ENCODE results near the gene AK2. TPM values are rescaled to one million over a fixed set of nuclear protein-coding genes. Genes with fewer than 3 reads are reported as not detected.
"Not testable (repeated sequence)": the region's sequence is repeated elsewhere in the genome, so short reads cannot be mapped to it uniquely, and the experiment has no call there.

AK2 gene
- total RNA-seq, 1 donor from 2014 or later: 134 TPM

GRCh38 chr1:32997381-32997891 lies 39.2 kb downstream of the AK2 start:
- no peaks in the 10 kb centered on the region for H3K27me3 Mint-ChIP-seq (ENCODE audit: low read depth)
- H3K9me3 Mint-ChIP-seq: no peaks in the 10 kb centered on the region
- H3K27ac Mint-ChIP-seq (ENCODE audit: unreplicated experiment): no peak overlapping the region

GRCh38 chr1:32993324-32993636 lies 43.4 kb downstream of the AK2 start:
- H3K9me3 Mint-ChIP-seq; H3K4me3 Mint-ChIP-seq; H3K27ac Mint-ChIP-seq (ENCODE audit: unreplicated experiment); H3K27me3 Mint-ChIP-seq (ENCODE audit: low read depth); H3K36me3 Mint-ChIP-seq (ENCODE audit: low read depth); DNase-seq (ENCODE audit: low read depth, low spot score): not testable (repeated sequence)
- H3K4me1 Mint-ChIP-seq: peaks cover 17% of the 10 kb centered on the region

More at GRCh38 chr1:32997381-32997891, 39.2 kb downstream of the AK2 start:
- Mint-ChIP-seq H3K4me3 (no peak overlapping the region), H3K4me1 (peaks cover 24% of the 10 kb centered on the region), H3K36me3 (ENCODE audit: low read depth) (peaks cover 6% of the 10 kb centered on the region)
- DNase-seq (ENCODE audit: low read depth, low spot score): no peak
- no peak for TF ChIP-seq CTCF (conservative IDR thresholded peaks at IDR 0.05)

- H3K9me3 Mint-ChIP-seq: no peaks in the 10 kb centered on the region
- no peak for DNase-seq (ENCODE audit: low read depth, low spot score)
- peaks cover 12% of the 10 kb centered on the region for H3K4me1 Mint-ChIP-seq
Measured at GRCh38 chr1:32992489-32993323, 44.0 kb downstream of the AK2 start.

GRCh38 chr1:32991819-32992488 lies 44.7 kb downstream of the AK2 start:
- Mint-ChIP-seq H3K27me3 (ENCODE audit: low read depth) (no peaks in the 10 kb centered on the region), H3K36me3 (ENCODE audit: low read depth) (peaks cover 3% of the 10 kb centered on the region), H3K4me1 (peaks cover 12% of the 10 kb centered on the region), H3K4me3 (no peak overlapping the region), H3K27ac (ENCODE audit: unreplicated experiment) (no peak overlapping the region), H3K9me3 (no peaks in the 10 kb centered on the region)
- TF ChIP-seq CTCF (conservative IDR thresholded peaks at IDR 0.05): no peak
- DNase-seq (ENCODE audit: low read depth, low spot score): no peak

More at GRCh38 chr1:32992489-32993323, 44.0 kb downstream of the AK2 start:
- Mint-ChIP-seq H3K27ac (ENCODE audit: unreplicated experiment) (no peak overlapping the region), H3K4me3 (no peak overlapping the region), H3K27me3 (ENCODE audit: low read depth) (no peaks in the 10 kb centered on the region), H3K36me3 (ENCODE audit: low read depth) (peaks cover 3% of the 10 kb centered on the region)
- TF ChIP-seq CTCF (conservative IDR thresholded peaks at IDR 0.05): no peak

- Mint-ChIP-seq H3K4me3 (no peak overlapping the region), H3K27me3 (ENCODE audit: low read depth) (no peaks in the 10 kb centered on the region), H3K9me3 (no peaks in the 10 kb centered on the region), H3K36me3 (ENCODE audit: low read depth) (peaks cover 3% of the 10 kb centered on the region), H3K27ac (ENCODE audit: unreplicated experiment) (no peak overlapping the region), H3K4me1 (peaks cover 8% of the 10 kb centered on the region)
- no peak for TF ChIP-seq CTCF (conservative IDR thresholded peaks at IDR 0.05)
- DNase-seq (ENCODE audit: low read depth, low spot score): no peak
Measured at GRCh38 chr1:32991386-32991785, 45.3 kb downstream of the AK2 start.

GRCh38 chr1:32990887-32991286 lies 45.8 kb downstream of the AK2 start:
- no peak for DNase-seq (ENCODE audit: low read depth, low spot score)
- H3K27me3 Mint-ChIP-seq (ENCODE audit: low read depth): no peaks in the 10 kb centered on the region
- no peak overlapping the region for H3K27ac Mint-ChIP-seq (ENCODE audit: unreplicated experiment)
- TF ChIP-seq CTCF (conservative IDR thresholded peaks at IDR 0.05): no peak
- H3K4me3 Mint-ChIP-seq: no peak overlapping the region
- H3K36me3 Mint-ChIP-seq (ENCODE audit: low read depth): peaks cover 3% of the 10 kb centered on the region
- H3K9me3 Mint-ChIP-seq: no peaks in the 10 kb centered on the region
- peaks cover 8% of the 10 kb centered on the region for H3K4me1 Mint-ChIP-seq

All from neural crest cell (in vitro differentiated cells).